ENCODE data around the gene PACS2. TPM values are rescaled to one million over a fixed set of nuclear protein-coding genes. Genes with fewer than 3 reads are reported as not detected.

Gene PACS2
- total and polyA plus RNA-seq, 2 of the 4 experiments (the other 2 are of a cell fraction) = 15.6 to 32.2 TPM

DNA sequence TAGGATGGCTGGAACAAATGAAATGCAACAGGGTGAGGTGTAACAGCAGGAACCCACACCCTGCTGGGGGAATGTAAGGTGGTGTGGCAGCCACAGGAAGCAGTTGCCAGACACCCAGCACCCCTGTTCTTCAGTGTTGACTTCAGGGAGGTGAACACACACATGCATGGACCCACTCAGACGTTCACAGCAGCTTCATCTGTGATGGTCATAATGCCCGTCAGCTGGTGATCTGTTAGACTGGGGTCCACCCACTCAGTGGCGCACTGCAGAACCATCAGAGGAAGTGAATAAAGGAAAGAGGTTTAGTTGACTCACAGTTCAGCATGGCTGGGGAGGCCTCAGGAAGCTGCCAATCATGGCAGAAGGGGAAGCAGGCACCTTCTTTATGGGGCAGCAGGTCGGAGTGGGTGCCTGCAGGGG, 61.1 kb downstream of the PACS2 start:
- Histone ChIP-seq H3K79me1 (ENCODE audit: low read depth in 1 of 2, low read length in 2 of 2) (no peaks in the 10 kb centered on the region), H3K9ac (ENCODE audit: low read depth, low read length) (no peak overlapping the region), H2BK20ac (ENCODE audit: low read depth, low read length) (no peak overlapping the region), H3K56ac (ENCODE audit: extremely low read depth, insufficient read depth, low read length) (no peak overlapping the region), H4K91ac (ENCODE audit: insufficient read depth, low read depth, low read length) (no peak overlapping the region), H3K9me3 (ENCODE audit: control insufficient read depth, insufficient read depth, low read length) (no peaks in the 10 kb centered on the region), H2BK120ac (ENCODE audit: low read depth, low read length) (no peak overlapping the region), H3K4me3 (ENCODE audit: insufficient read depth, low read depth, low read length) (no peak overlapping the region), H3K4ac (ENCODE audit: low read depth, low read length) (no peak overlapping the region), H3K23ac (ENCODE audit: low read depth, low read length) (no peak overlapping the region), H4K8ac (ENCODE audit: low read depth in 2 of 2, low read length in 2 of 2) (no peak overlapping the region), H3K27ac (ENCODE audit: insufficient read depth, low read length) (no peak overlapping the region), H3K27me3 (ENCODE audit: control insufficient read depth, insufficient read depth, low read length) (no peaks in the 10 kb centered on the region), H2AK9ac (replicated peaks; ENCODE audit: low read depth, low read length, poor library complexity) (no peak overlapping the region), H3K36me3 (ENCODE audit: control insufficient read depth, insufficient read depth, low read length) (peaks cover 3% of the 10 kb centered on the region; the same call in 1 of the 2 replicates), H3K4me2 (ENCODE audit: low read depth, low read length) (no peak overlapping the region), H3K4me1 (ENCODE audit: control insufficient read depth, insufficient read depth, low read length) (no peaks in the 10 kb centered on the region), H2AFZ (replicated peaks; ENCODE audit: low read length, poor library complexity) (no peak overlapping the region), H4K5ac (ENCODE audit: low read depth, low read length) (no peak overlapping the region), H2BK5ac (ENCODE audit: low read depth, low read length, poor library complexity, severe bottlenecking) (no peak overlapping the region), H4K20me1 (ENCODE audit: insufficient read depth, low read length) (0 out of 2 replicates have a peak, but pooled peaks cover 2% of the 10 kb centered on the region), H3K9me1 (ENCODE audit: insufficient read depth, low read length) (peaks cover 4% of the 10 kb centered on the region; the same call in 1 of the 2 replicates), H2BK15ac (ENCODE audit: low read depth, low read length) (no peak overlapping the region), H2AK5ac (ENCODE audit: low read depth, low read length) (no peak overlapping the region), H3K18ac (ENCODE audit: low read depth, low read length) (no peak overlapping the region), H3K14ac (replicated peaks; ENCODE audit: low read depth, low read length) (no peak overlapping the region)
- ChIA-PET POLR2A (ENCODE audit: unreplicated experiment) (no interaction called here), CTCF (no interaction called here)
- WGBS, 2 experiments (ENCODE audit: extremely low coverage in 2 of 2, insufficient read length in 1 of 2) = 88% methylated on average over 2 of the region's 4 CpGs; no CpG with 5 or more reads in 1 of the 2 experiments
- ATAC-seq (ENCODE audit: low read depth) (no peak), DNase-seq (peak; percentile 9)
- TF ChIP-seq BHLHE40 (IDR thresholded peaks at IDR 0.05; ENCODE audit: low read depth, low read length) (no peak), MAZ (IDR thresholded peaks at IDR 0.05; ENCODE audit: borderline replicate concordance, low read depth, low read length) (no peak), RCOR1 (IDR thresholded peaks at IDR 0.05; ENCODE audit: insufficient replicate concordance, low read length) (no peak), NFE2L2 (IDR thresholded peaks at IDR 0.05; ENCODE audit: low read depth, low read length) (no peak), FOS (IDR thresholded peaks at IDR 0.05; ENCODE audit: low read depth, low read length) (no peak), CHD1 (IDR thresholded peaks at IDR 0.05; ENCODE audit: low read depth, low read length) (no peak), MAFK (IDR thresholded peaks at IDR 0.05; ENCODE audit: low read depth, low read length) (no peak), SMC3 (IDR thresholded peaks at IDR 0.05; ENCODE audit: low read depth, low read length) (no peak), POLR2A (IDR thresholded peaks at IDR 0.05; ENCODE audit: low read depth, low read length) (no peak), RAD21 (IDR thresholded peaks at IDR 0.05; ENCODE audit: low read length) (no peak), MXI1 (IDR thresholded peaks at IDR 0.05; ENCODE audit: borderline replicate concordance, low read depth, low read length) (no peak)
- TF ChIP-seq, protein P1, sequence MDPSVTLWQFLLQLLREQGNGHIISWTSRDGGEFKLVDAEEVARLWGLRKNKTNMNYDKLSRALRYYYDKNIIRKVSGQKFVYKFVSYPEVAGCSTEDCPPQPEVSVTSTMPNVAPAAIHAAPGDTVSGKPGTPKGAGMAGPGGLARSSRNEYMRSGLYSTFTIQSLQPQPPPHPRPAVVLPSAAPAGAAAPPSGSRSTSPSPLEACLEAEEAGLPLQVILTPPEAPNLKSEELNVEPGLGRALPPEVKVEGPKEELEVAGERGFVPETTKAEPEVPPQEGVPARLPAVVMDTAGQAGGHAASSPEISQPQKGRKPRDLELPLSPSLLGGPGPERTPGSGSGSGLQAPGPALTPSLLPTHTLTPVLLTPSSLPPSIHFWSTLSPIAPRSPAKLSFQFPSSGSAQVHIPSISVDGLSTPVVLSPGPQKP (IDR thresholded peaks at IDR 0.05; ENCODE audit: borderline replicate concordance, low read depth, low read length) = no peak
- in situ Hi-C loops (cut with MboI; ENCODE audit: low sequenced_read_pairs) (no loop called here), intact Hi-C loops (cut with micrococcal nuclease) (no loop called here), dilution Hi-C loops (cut with HindIII; ENCODE audit: low sequenced_read_pairs, unreplicated experiment) (no loop called here)
- no TSS peak for BruUV-seq (replicated peaks)

Measured in IMR-90 (cell line).